Measurements from ENCODE around the gene TCF4. TPM values are rescaled to one million over a fixed set of nuclear protein-coding genes. Genes with fewer than 3 reads are reported as not detected.

Gene TCF4
- polyA plus RNA-seq, 1 donor (not counting 4 experiments of a cell fraction or from before 2014, with no cell fraction given) = 9.7 TPM

DNA sequence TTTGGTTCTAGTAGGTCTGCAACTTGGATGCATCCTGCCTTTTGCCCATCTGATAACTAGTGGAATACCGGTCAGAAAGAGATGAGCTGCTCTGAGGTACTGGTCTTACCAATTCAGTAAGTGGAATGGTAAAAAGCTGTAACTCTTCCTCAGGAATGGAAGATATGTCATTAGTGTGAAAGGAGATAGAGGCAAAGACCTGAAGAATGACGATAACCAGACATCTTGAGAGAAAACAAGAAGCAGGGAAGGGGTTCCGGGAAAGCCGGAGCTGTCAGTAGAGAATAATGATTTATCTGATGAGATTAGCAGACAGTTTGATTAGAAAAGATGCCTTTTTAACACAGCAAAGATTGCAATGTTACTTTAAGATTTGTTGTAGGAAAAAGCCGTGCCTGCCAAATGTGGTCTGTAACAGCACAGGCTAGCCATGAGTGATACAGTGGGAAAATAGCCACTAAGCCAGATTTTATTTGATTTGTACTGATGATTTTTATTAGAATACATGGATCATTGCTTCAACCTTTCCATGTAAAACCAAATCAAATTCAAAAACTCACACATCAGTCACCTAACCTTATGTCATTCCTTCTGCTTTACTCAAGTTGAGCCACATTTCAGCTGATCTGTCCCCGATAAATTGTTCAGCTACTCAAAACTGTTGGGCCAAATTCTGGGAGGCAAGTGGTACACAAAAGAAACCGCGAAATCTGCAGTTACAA is 110.0 kb downstream of the TCF4 start:
- Histone ChIP-seq H3K9ac (ENCODE audit: control insufficient read depth, extremely low read depth, insufficient read depth, low read length) (peak overlapping the region; percentile 63), H3K27me3 (ENCODE audit: control insufficient read depth, extremely low read depth, insufficient read depth, low read length) (no peaks in the 10 kb centered on the region), H3K4me2 (ENCODE audit: control insufficient read depth, extremely low read depth, insufficient read depth, low read depth, low read length) (peak overlapping the region; percentile 83), H3K36me3 (ENCODE audit: control insufficient read depth in 2 of 2, extremely low read depth in 1 of 2, insufficient read depth in 2 of 2, low read length in 2 of 2) (no peaks in the 10 kb centered on the region), H2AFZ (ENCODE audit: control insufficient read depth, low read length) (peak overlapping the region; percentile 85), H3K9me3 (ENCODE audit: control insufficient read depth, low read depth, low read length) (no peaks in the 10 kb centered on the region), H3K9me1 (ENCODE audit: control insufficient read depth, extremely low read depth, insufficient read depth, low read length) (no peaks in the 10 kb centered on the region), H3K79me2 (ENCODE audit: control insufficient read depth, insufficient read depth, low read length) (no peaks in the 10 kb centered on the region), H3K4me1 (ENCODE audit: control insufficient read depth, extremely low read depth, insufficient read depth, low read length) (peaks cover 19% of the 10 kb centered on the region), H3K27ac (ENCODE audit: control insufficient read depth, insufficient read depth, low read length) (peak overlapping the region; percentile 36), H3K4me3 (ENCODE audit: control insufficient read depth in 2 of 3, extremely low read depth in 1 of 3, insufficient read depth in 2 of 3, low read depth in 1 of 3, low read length in 3 of 3) (peak overlapping the region; percentile 21 to 84 (median 70)), H4K20me1 (ENCODE audit: control insufficient read depth, extremely low read depth, insufficient read depth, low read length) (no peaks in the 10 kb centered on the region)
- no peak for TF ChIP-seq EZH2 (IDR thresholded peaks at IDR 0.05; ENCODE audit: low read length)
- TF ChIP-seq, protein P1, sequence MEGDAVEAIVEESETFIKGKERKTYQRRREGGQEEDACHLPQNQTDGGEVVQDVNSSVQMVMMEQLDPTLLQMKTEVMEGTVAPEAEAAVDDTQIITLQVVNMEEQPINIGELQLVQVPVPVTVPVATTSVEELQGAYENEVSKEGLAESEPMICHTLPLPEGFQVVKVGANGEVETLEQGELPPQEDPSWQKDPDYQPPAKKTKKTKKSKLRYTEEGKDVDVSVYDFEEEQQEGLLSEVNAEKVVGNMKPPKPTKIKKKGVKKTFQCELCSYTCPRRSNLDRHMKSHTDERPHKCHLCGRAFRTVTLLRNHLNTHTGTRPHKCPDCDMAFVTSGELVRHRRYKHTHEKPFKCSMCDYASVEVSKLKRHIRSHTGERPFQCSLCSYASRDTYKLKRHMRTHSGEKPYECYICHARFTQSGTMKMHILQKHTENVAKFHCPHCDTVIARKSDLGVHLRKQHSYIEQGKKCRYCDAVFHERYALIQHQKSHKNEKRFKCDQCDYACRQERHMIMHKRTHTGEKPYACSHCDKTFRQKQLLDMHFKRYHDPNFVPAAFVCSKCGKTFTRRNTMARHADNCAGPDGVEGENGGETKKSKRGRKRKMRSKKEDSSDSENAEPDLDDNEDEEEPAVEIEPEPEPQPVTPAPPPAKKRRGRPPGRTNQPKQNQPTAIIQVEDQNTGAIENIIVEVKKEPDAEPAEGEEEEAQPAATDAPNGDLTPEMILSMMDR (optimal IDR thresholded peaks at IDR 0.05 in 1 of 3, IDR thresholded peaks at IDR 0.05 in 1 of 3, conservative IDR thresholded peaks at IDR 0.05 in 1 of 3; ENCODE audit: extremely low read depth in 1 of 3, insufficient read depth in 2 of 3, low read length in 3 of 3) = no peak
- DNase-seq (ENCODE audit: low read depth, low spot score) = no peak
- dilution Hi-C loops (cut with MboI; ENCODE audit: extremely low pct_ligation_motif_present, low sequenced_read_pairs) = no loop called here
- peak; percentile 43 for FAIRE-seq

- Histone ChIP-seq H4K20me1 (ENCODE audit: control insufficient read depth, extremely low read depth, insufficient read depth, low read length) (no peaks in the 10 kb centered on the region), H2AFZ (ENCODE audit: control insufficient read depth, low read length) (peak overlapping the region; percentile 85), H3K79me2 (ENCODE audit: control insufficient read depth, insufficient read depth, low read length) (no peaks in the 10 kb centered on the region), H3K4me2 (ENCODE audit: control insufficient read depth, extremely low read depth, insufficient read depth, low read depth, low read length) (peak overlapping the region; percentile 83), H3K27me3 (ENCODE audit: control insufficient read depth, extremely low read depth, insufficient read depth, low read length) (no peaks in the 10 kb centered on the region), H3K9me1 (ENCODE audit: control insufficient read depth, extremely low read depth, insufficient read depth, low read length) (no peaks in the 10 kb centered on the region), H3K9me3 (ENCODE audit: control insufficient read depth, low read depth, low read length) (no peaks in the 10 kb centered on the region), H3K27ac (ENCODE audit: control insufficient read depth, insufficient read depth, low read length) (peak overlapping the region; percentile 36), H3K36me3 (ENCODE audit: control insufficient read depth in 2 of 2, extremely low read depth in 1 of 2, insufficient read depth in 2 of 2, low read length in 2 of 2) (no peaks in the 10 kb centered on the region), H3K4me1 (ENCODE audit: control insufficient read depth, extremely low read depth, insufficient read depth, low read length) (peaks cover 19% of the 10 kb centered on the region), H3K4me3 (ENCODE audit: control insufficient read depth in 2 of 3, extremely low read depth in 1 of 3, insufficient read depth in 2 of 3, low read depth in 1 of 3, low read length in 3 of 3) (peak overlapping the region; percentile 21 to 84 (median 70)), H3K9ac (ENCODE audit: control insufficient read depth, extremely low read depth, insufficient read depth, low read length) (peak overlapping the region; percentile 63)
- peak; percentile 71 for FAIRE-seq
- dilution Hi-C loops (cut with MboI; ENCODE audit: extremely low pct_ligation_motif_present, low sequenced_read_pairs) = no loop called here
- DNase-seq (ENCODE audit: low read depth, low spot score) = no peak
- TF ChIP-seq, protein P1 (optimal IDR thresholded peaks at IDR 0.05 in 1 of 3, IDR thresholded peaks at IDR 0.05 in 1 of 3, conservative IDR thresholded peaks at IDR 0.05 in 1 of 3; ENCODE audit: extremely low read depth in 1 of 3, insufficient read depth in 2 of 3, low read length in 3 of 3) = peak; percentile 10 to 41 (median 25)
- TF ChIP-seq EZH2 (IDR thresholded peaks at IDR 0.05; ENCODE audit: low read length) = no peak
Observed at GRCh38 chr18:55477499-55477859, 110.5 kb downstream of the TCF4 start.

Data from keratinocyte (primary cell).